NCI-H524 treated with DMSO at 0.1 percent for 48 hours (cell line): ENCODE data around the gene USP31.

ENCODE experiments used
- DNase-seq: peaks from one replicate; lab custom pipeline; 2025; lab: John Stamatoyannopoulos, UW

The USP31 gene, protein sequence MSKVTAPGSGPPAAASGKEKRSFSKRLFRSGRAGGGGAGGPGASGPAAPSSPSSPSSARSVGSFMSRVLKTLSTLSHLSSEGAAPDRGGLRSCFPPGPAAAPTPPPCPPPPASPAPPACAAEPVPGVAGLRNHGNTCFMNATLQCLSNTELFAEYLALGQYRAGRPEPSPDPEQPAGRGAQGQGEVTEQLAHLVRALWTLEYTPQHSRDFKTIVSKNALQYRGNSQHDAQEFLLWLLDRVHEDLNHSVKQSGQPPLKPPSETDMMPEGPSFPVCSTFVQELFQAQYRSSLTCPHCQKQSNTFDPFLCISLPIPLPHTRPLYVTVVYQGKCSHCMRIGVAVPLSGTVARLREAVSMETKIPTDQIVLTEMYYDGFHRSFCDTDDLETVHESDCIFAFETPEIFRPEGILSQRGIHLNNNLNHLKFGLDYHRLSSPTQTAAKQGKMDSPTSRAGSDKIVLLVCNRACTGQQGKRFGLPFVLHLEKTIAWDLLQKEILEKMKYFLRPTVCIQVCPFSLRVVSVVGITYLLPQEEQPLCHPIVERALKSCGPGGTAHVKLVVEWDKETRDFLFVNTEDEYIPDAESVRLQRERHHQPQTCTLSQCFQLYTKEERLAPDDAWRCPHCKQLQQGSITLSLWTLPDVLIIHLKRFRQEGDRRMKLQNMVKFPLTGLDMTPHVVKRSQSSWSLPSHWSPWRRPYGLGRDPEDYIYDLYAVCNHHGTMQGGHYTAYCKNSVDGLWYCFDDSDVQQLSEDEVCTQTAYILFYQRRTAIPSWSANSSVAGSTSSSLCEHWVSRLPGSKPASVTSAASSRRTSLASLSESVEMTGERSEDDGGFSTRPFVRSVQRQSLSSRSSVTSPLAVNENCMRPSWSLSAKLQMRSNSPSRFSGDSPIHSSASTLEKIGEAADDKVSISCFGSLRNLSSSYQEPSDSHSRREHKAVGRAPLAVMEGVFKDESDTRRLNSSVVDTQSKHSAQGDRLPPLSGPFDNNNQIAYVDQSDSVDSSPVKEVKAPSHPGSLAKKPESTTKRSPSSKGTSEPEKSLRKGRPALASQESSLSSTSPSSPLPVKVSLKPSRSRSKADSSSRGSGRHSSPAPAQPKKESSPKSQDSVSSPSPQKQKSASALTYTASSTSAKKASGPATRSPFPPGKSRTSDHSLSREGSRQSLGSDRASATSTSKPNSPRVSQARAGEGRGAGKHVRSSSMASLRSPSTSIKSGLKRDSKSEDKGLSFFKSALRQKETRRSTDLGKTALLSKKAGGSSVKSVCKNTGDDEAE (N-terminal part only)

DNA sequence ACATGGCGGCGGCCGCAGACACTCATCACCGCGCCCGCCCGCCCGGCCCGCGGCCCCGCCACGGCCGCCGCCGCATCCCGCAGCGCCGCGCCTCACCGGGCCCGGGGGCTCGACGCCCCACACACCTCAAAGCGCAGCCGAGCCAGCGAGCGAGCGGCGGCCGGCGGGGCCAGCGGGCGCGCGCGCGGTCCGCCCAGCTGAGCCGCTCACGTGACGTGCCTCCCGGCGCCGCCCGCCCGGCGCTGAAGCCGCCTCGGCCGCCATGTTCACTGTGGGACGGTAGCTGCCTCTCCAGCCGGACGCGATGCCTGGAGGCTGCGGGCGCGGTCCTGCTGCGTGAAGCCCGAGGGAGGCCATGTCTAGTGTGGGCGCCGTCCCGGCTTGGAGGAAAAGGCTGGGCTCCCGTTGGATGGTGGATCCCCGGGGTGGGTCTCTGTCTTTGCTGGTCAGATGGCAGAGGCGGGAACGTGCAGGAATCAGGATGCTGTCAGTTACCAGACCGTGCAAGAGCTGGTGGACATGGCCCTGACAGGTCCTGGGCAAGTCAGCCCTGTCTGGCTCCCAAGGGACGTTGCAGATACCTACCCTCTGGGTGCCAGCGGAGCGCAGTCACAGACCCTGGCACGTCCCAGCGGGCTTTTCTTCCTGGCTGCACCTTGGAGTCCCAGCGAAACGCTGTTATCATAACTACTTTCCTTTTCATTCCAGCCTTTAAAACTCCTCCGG, at the start of gene USP31:
Gene USP31 (minus strand): TSS at position 186 of the 726 bp plus-strand sequence. CDS start 182 bp downstream, at position 4.
- DNase-seq = peak; percentile 83

DNA sequence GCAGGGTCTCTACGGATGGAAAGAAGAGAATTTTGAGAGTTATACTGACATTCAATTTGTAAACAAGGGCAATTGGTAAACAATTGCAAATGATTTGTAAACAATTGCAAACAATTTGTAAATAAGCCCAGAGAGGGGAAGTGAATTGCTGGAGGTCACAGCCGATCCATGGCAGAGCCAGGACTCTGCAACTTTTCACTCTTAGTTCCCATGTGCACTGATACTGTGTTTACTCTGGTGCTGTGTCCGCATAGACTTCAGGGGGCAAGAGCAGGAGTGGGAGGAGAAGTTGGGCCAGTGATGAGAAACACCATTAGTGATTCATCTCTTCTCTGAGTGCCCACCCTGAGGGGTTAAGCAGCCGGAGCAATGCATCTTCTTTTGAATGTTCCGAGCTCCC, 47.3 kb upstream of the USP31 start:
- DNase-seq = no peak

GRCh38 chr16:23195366-23195978, 46.2 kb upstream of the USP31 start:
- no peak for DNase-seq

- no peak for DNase-seq
Observed at GRCh38 chr16:23194497-23195221, 45.4 kb upstream of the USP31 start.

GRCh38 chr16:23188911-23189310, 39.7 kb upstream of the USP31 start:
- DNase-seq = no peak

DNA sequence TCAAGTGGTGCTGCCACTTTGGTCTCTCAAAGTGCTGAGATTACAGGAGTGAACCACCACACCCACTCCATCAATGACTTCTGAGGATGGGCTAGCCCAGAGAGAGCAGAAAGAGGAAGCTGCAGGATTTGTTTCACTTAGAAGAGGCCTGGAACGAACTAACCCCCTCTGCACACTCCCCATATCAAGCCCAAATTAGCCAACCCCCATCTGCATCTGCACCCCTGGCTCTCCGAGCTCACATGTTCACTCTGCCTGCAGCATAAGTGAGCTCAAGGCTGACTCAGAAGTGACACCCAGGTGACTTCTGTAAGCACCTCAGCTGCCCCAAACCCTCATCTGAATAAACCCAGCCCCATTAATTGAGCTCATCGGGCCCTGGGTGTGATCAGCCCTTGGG, 38.1 kb upstream of the USP31 start:
- no peak for DNase-seq

DNA sequence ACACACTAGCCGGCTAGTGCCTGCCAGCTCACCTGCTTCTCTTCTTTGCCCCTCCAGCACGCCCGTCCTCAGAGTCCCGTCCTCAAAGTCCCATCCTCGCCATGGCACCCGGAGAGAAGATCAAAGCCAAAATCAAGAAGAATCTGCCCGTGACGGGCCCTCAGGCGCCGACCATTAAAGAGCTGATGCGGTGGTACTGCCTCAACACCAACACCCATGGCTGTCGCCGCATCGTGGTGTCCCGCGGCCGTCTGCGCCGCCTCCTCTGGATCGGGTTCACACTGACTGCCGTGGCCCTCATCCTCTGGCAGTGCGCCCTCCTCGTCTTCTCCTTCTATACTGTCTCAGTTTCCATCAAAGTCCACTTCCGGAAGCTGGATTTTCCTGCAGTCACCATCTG, 36.9 kb upstream of the USP31 start:
- no peak for DNase-seq

- no peak for DNase-seq
Observed at GRCh38 chr16:23185656-23186055, 36.4 kb upstream of the USP31 start.

DNA sequence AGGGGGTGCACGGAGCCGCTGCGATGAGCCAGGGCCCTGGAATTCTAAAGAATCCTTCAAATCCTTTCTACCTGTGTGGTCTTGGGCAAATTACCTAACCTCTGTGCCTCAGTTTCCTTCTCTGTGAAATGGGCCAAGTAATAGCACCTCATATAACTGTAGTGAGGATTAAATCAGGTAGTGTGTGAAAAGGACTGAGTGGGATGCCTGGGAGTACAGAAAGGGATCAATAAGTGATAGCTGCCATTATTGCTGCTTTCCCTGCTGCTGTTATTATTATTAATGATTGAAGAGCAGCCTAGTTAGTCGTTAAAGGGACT, 34.3 kb upstream of the USP31 start:
- no peak for DNase-seq

DNA sequence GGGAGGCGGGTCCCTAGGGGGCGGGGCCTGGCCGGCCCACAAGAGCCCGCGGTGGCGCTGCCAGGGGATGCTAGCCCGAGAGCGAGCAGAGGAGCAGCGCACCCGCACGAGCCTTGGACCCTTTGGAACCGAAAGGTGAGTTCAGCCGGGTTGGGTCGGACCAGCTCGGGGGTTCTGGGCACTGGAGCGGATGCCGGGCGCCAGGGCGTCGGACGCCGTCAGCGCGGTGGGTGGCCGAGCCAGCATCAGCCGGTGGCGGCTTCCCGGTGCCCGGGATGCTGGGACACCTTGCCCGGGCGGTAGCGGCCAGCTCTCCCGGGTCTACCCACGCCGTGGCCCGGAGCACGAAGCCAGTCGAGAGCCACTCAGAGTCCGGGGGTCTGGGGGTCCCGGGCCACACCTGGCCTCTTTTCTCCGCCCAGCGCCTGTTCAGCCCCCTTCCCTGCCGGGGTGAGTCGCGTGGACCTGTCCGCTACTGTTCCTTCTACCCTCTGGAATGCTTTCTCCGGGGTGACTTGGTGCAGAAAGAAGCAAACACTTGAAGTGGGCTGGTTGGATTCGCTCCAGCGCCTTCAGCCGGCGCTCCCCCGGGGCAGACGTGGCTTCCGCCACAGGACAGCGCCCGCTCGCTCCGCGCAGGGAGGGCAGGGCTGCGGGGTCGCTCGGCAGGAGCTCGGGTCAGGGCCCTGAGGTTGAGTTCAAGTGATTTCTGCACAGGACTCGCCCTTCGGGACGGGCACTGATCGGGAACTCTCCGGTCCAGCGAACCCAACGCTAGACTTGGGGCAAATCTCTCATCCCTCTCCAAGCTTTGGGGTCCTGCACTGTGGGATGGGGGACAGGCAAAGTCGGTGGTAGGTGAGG, 33.7 kb upstream of the USP31 start, which contains the start of gene SCNN1G:
Gene SCNN1G (plus strand): TSS at position 67 of the 864 bp plus-strand sequence. CDS start 3,527 bp downstream, outside the sequence.
- no peak for DNase-seq

GRCh38 chr16:23182206-23182678, 33.0 kb upstream of the USP31 start:
- DNase-seq = peak; percentile 34

- no peak for DNase-seq
Observed at GRCh38 chr16:23181506-23181905, 32.3 kb upstream of the USP31 start.

GRCh38 chr16:23175651-23176050, 26.4 kb upstream of the USP31 start:
- DNase-seq = no peak

DNA sequence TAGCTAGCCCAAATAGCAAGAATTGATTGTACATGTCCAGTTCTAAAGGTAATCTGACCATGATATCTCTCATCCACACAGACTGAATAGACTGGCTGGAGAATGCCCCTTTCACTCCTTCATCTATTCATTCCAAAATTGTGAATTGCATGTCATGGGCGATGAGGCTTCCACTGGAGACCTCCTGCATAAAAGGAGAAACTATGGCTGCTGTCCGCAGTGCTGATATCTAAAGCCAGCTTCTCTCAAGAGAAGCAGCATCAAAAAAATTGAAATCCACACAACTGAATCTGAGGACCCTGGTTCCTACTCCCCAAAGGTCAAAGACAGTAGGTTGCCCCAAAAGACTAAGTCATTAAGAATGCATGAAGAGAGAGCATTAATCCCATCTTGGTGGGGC, 25.4 kb upstream of the USP31 start:
- no peak for DNase-seq

DNA sequence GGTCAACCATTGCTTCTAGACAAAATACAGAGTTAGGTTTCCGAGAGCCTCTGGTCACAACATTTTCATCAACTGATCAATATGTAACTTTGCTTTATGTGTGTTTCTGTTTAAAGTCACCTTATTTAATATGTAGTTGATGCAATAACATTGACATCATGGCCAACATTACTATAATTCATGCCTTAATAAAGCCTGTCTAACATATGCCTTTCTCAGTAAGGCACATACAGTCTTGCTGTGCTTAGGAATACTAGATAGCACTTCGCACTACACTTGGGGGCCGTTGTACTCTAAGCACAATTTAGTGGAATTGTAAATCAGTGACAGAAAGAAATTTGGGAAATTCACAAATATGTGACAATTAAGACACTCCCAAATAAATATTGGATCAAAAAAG, 23.7 kb upstream of the USP31 start:
- no peak for DNase-seq

GRCh38 chr16:23172583-23172982, 23.3 kb upstream of the USP31 start:
- no peak for DNase-seq

GRCh38 chr16:23164736-23165135, 15.5 kb upstream of the USP31 start:
- DNase-seq = no peak

GRCh38 chr16:23163921-23164320, 14.7 kb upstream of the USP31 start:
- DNase-seq = no peak

- no peak for DNase-seq
Observed at GRCh38 chr16:23160574-23160973, 11.3 kb upstream of the USP31 start.
